Suprapubic skin (tissue), 4 donors: ENCODE data around the gene PDGFC. TPM values are rescaled to one million over a fixed set of nuclear protein-coding genes. Genes with fewer than 3 reads are reported as not detected.

Source experiments
- DNase-seq, 2 donors: peaks; one replicate each; pipeline ENCODE4 v3.0.0-alpha.2; 2019; ENCODE audit warnings: low spot score in 2 of 2
- H3K27ac ChIP-seq: fragments of 200-600 bp; sonication (generic); one replicate; pipeline ENCODE4 v1.5.1; 2019
- H3K27me3 ChIP-seq: fragments of 200-600 bp; sonication (generic); one replicate; pipeline ENCODE4 v1.5.1; 2019
- H3K36me3 ChIP-seq: fragments of 200-600 bp; sonication (generic); one replicate; pipeline ENCODE4 v1.5.1; 2019
- H3K4me1 ChIP-seq: fragments of 200-600 bp; sonication (generic); one replicate; pipeline ENCODE4 v1.5.1; 2019
- H3K4me3 ChIP-seq: fragments of 200-600 bp; sonication (generic); one replicate; pipeline ENCODE4 v1.5.1; 2019; ENCODE audit warnings: mild to moderate bottlenecking
- H3K9me3 ChIP-seq: fragments of 200-600 bp; sonication (generic); one replicate; pipeline ENCODE4 v1.5.1; 2019
- EP300 ChIP-seq: sonication (generic); formaldehyde crosslinking; IDR thresholded peaks from one replicate; pipeline ENCODE4 v1.6.1; 2017; ENCODE audit warnings: antibody characterized with exemption
- POLR2A ChIP-seq, 2 donors: fragments of 450-650 bp; IDR thresholded peaks; one replicate each; pipeline ENCODE4 v1.6.1; 2017; ENCODE audit warnings: antibody characterized with exemption in 2 of 2, mild to moderate bottlenecking in 2 of 2, moderate library complexity in 2 of 2
- POLR2AphosphoS5 ChIP-seq, 3 donors: sonication (generic); formaldehyde crosslinking; IDR thresholded peaks; one replicate each; pipeline ENCODE4 v1.6.1; 2017; ENCODE audit warnings: antibody characterized with exemption in 3 of 3
- WGBS: methylation state at CpG from one replicate; pipeline ENCODE4 v1.1.5; 2018; 5-methylcytosine and 5-hydroxymethylcytosine counted together
- total RNA-seq, 4 donors: library from RNA; depleted of rRNA; stranded (reverse); fragments of >200 nt; gene quantifications; one replicate each; pipeline ENCODE4 v1.1.0, GENCODE V29; 2016
- TF ChIP-seq, protein P1 (sequence below), 2 donors: fragments of 200-600 bp in 1 of 2; fragments of 450-650 bp in 1 of 2; sonication (generic) in 1 of 2; IDR thresholded peaks; one replicate each; pipeline ENCODE4 v1.5.1; 2016 to 2019; ENCODE audit warnings: antibody characterized with exemption in 2 of 2, mild to moderate bottlenecking in 1 of 2, moderate library complexity in 1 of 2

Gene PDGFC
- total RNA-seq, 4 donors from 2014 or later: 12.0 to 26.4 (median 22.4) TPM

DNA sequence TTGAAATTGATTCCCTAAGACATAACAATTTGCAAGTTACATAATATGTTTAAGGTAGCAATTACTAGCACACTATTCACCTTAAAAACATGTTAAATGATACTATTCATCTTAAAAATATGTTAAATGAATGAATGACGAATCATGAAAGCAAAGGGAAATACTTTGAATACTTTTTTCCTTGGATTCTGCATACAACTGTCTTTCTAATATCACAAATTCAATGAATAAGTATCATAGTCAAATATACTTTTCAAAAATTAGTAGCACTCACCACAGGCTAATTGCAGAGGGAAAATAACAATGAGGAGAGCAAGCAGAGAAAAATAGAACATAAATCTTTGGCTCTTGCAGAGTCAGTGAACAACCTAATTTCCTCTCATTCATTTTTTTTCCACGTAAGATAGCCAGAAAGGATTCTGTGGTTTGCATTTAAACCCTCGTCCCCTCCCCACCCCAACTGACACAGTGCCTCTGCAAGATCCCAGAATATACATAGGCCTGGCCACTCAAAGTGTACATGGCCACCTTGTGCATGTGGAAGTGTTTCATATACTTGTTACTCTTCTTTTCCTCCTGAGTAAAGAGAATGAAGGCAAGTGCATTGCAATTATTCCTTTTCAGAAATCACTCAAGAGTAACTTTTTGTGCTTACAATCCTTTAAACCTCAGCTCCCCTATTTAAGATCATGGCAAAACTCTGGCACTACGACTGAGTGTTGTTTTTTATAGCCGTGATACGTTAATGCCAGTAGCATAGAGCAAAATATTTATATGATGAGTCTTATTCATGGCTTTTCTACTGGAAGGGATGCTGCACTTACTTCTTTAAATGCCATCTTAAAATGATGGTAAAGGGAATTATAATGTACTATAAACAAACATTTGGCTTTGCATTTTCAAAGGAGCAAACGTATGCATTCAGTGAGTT lies 236.4 kb downstream of the PDGFC start:
- H3K9me3 ChIP-seq: peaks cover 19% of the 10 kb centered on the region
- DNase-seq: no peak
- H3K4me1 ChIP-seq: no peaks in the 10 kb centered on the region
- H3K36me3 ChIP-seq: no peaks in the 10 kb centered on the region
- WGBS: 64% methylated on average over 7 of the region's 7 CpGs
- no peak overlapping the region for H3K4me3 ChIP-seq
- TF ChIP-seq POLR2AphosphoS5 (IDR thresholded peaks at IDR 0.05): no peak
- TF ChIP-seq POLR2A (IDR thresholded peaks at IDR 0.05): no peak
- TF ChIP-seq, protein P1, sequence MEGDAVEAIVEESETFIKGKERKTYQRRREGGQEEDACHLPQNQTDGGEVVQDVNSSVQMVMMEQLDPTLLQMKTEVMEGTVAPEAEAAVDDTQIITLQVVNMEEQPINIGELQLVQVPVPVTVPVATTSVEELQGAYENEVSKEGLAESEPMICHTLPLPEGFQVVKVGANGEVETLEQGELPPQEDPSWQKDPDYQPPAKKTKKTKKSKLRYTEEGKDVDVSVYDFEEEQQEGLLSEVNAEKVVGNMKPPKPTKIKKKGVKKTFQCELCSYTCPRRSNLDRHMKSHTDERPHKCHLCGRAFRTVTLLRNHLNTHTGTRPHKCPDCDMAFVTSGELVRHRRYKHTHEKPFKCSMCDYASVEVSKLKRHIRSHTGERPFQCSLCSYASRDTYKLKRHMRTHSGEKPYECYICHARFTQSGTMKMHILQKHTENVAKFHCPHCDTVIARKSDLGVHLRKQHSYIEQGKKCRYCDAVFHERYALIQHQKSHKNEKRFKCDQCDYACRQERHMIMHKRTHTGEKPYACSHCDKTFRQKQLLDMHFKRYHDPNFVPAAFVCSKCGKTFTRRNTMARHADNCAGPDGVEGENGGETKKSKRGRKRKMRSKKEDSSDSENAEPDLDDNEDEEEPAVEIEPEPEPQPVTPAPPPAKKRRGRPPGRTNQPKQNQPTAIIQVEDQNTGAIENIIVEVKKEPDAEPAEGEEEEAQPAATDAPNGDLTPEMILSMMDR (IDR thresholded peaks at IDR 0.05): no peak
- TF ChIP-seq EP300: no peak
- H3K27ac ChIP-seq: no peak overlapping the region
- no peaks in the 10 kb centered on the region for H3K27me3 ChIP-seq

GRCh38 chr4:156733582-156733981 lies 238.0 kb downstream of the PDGFC start:
- no peak for DNase-seq
- WGBS: 89% methylated on average over 1 of the region's 1 CpG
- TF ChIP-seq, protein P1 (IDR thresholded peaks at IDR 0.05): no peak
- no peak for TF ChIP-seq POLR2AphosphoS5 (IDR thresholded peaks at IDR 0.05)
- TF ChIP-seq POLR2A (IDR thresholded peaks at IDR 0.05): no peak
- no peak for TF ChIP-seq EP300
- no peaks in the 10 kb centered on the region for H3K27me3 ChIP-seq
- H3K9me3 ChIP-seq: peaks cover 19% of the 10 kb centered on the region
- H3K4me3 ChIP-seq: no peak overlapping the region
- H3K4me1 ChIP-seq: no peaks in the 10 kb centered on the region
- no peaks in the 10 kb centered on the region for H3K36me3 ChIP-seq
- no peak overlapping the region for H3K27ac ChIP-seq

GRCh38 chr4:156732634-156733033 lies 239.0 kb downstream of the PDGFC start:
- Histone ChIP-seq H3K27me3 (no peaks in the 10 kb centered on the region), H3K27ac (no peak overlapping the region), H3K9me3 (peaks cover 19% of the 10 kb centered on the region), H3K36me3 (no peaks in the 10 kb centered on the region), H3K4me3 (no peak overlapping the region), H3K4me1 (no peaks in the 10 kb centered on the region)
- WGBS: 95% methylated on average over 6 of the region's 6 CpGs
- no peak for DNase-seq
- TF ChIP-seq, protein P1 (IDR thresholded peaks at IDR 0.05): no peak

DNA sequence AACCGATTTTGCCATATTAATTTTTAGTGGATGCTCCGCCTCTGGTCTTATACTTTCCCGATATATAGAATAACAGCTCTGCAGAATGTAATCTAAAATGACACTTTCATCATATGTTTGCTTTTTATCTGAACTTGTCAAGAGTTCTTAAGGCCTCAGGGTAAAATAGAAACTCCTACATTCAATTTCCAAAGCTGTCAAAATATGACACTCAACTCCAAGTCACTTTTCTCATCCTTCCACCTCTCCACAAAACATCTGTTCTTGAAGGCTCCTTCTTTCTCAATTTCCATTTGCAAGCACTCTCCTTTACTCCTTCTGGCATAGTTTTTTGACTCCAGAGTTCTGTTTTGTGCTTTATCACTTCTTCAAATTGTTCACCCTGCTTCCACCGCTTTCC lies 242.2 kb downstream of the PDGFC start:
- H3K4me1 ChIP-seq: no peaks in the 10 kb centered on the region
- WGBS: 93% methylated on average over 4 of the region's 4 CpGs
- no peaks in the 10 kb centered on the region for H3K27me3 ChIP-seq
- H3K27ac ChIP-seq: no peak overlapping the region
- no peak overlapping the region for H3K4me3 ChIP-seq
- DNase-seq: no peak
- no peaks in the 10 kb centered on the region for H3K36me3 ChIP-seq
- H3K9me3 ChIP-seq: peaks cover 19% of the 10 kb centered on the region
- TF ChIP-seq POLR2A (IDR thresholded peaks at IDR 0.05) (no peak), POLR2AphosphoS5 (IDR thresholded peaks at IDR 0.05) (no peak), EP300 (no peak)
- TF ChIP-seq, protein P1 (IDR thresholded peaks at IDR 0.05): no peak

DNA sequence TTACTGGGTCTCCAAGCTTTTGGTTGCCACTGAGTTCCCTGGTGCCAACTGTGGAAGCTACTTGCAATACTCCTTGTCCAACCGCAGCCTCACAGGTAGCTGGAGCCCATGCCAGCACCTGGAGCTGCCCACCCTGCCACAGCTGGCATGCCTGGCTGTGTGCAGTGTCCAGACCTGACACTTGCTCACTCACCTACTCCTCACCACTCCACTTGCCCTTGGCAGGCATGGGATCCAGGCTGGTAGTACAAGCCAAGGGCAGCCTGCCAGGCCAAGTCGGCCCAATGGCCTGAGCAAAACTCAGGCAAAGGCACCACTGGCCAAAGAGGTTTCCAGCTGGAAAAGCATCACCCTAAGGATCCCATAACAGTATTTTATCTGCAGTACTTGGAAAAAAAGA lies 246.3 kb downstream of the PDGFC start:
- Histone ChIP-seq H3K9me3 (no peaks in the 10 kb centered on the region), H3K27ac (no peak overlapping the region), H3K36me3 (no peaks in the 10 kb centered on the region), H3K27me3 (no peaks in the 10 kb centered on the region), H3K4me3 (no peak overlapping the region), H3K4me1 (no peaks in the 10 kb centered on the region)
- no peak for DNase-seq
- TF ChIP-seq POLR2A (IDR thresholded peaks at IDR 0.05) (no peak), EP300 (no peak), POLR2AphosphoS5 (IDR thresholded peaks at IDR 0.05) (no peak)
- TF ChIP-seq, protein P1 (IDR thresholded peaks at IDR 0.05): no peak
- 75% methylated on average over 2 of the region's 2 CpGs for WGBS
